NT2/D1 (cell line): ENCODE results near the gene SLC4A7.
"Not testable (repeated sequence)": the region's sequence is repeated elsewhere in the genome, so short reads cannot be mapped to it uniquely, and the experiment has no call there.

Experiments
- YY1 ChIP-seq: IDR thresholded peaks from 2 replicates; pipeline ENCODE4 v1.6.1; 2011; ENCODE audit not compliant: insufficient read length, insufficient read depth
- ZNF274 ChIP-seq: IDR thresholded peaks from 2 replicates; pipeline ENCODE4 v1.6.1; 2011; ENCODE audit warnings: mild to moderate bottlenecking, low read depth, low read length

- TF ChIP-seq ZNF274, YY1: not testable (repeated sequence)
These were observed 47.1 kb upstream of the SLC4A7 start for GRCh38 chr3:27531193-27531751.
